ENCODE results near the gene LRCOL1.

LRCOL1 gene

DNA sequence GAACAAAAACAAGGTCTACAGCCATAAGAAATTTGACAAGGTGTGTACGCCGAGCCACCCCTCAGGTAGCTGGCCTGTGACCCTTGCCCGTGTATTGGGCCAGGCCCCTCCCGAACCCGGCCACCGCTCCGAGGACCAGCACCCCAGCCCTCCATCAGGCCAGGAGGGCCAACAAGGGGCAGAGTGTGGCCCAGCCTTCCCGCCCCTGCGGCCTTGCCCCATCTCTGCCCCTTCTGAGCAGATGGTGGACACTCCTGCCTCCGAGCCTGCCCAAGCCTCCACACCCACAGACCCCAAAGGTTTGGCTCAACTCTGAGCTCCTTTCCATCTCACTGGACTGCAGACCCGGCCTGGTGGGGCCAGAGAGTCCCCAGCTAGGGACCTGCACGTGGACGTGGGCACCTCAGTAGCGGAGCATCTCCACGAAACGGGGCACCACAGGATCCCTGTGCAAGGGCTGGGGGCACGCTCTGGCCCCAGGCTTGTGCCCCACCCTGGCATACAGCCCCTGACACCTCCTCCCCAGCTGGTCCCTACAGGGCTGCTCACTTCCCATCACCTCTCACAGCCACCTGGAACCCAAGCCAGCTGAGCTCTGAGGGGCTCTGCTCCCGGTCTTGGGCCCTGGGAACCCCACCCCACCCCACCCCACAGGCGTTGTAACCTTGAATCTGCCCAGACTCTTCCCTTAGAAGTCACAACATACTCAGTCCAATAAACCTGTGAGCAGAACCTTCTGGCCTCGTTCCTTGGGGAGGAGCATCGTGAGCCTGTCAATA, 11.5 kb upstream of the LRCOL1 start:
- no peak overlapping the region for H3K4me3 ChIP-seq (replicated peaks; ENCODE audit: low read depth, low read length)
- DNase-seq (ENCODE audit: low read depth): no peak
- TF ChIP-seq, protein P1, sequence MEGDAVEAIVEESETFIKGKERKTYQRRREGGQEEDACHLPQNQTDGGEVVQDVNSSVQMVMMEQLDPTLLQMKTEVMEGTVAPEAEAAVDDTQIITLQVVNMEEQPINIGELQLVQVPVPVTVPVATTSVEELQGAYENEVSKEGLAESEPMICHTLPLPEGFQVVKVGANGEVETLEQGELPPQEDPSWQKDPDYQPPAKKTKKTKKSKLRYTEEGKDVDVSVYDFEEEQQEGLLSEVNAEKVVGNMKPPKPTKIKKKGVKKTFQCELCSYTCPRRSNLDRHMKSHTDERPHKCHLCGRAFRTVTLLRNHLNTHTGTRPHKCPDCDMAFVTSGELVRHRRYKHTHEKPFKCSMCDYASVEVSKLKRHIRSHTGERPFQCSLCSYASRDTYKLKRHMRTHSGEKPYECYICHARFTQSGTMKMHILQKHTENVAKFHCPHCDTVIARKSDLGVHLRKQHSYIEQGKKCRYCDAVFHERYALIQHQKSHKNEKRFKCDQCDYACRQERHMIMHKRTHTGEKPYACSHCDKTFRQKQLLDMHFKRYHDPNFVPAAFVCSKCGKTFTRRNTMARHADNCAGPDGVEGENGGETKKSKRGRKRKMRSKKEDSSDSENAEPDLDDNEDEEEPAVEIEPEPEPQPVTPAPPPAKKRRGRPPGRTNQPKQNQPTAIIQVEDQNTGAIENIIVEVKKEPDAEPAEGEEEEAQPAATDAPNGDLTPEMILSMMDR (IDR thresholded peaks at IDR 0.05; ENCODE audit: low read length, missing control alignments): no peak

DNA sequence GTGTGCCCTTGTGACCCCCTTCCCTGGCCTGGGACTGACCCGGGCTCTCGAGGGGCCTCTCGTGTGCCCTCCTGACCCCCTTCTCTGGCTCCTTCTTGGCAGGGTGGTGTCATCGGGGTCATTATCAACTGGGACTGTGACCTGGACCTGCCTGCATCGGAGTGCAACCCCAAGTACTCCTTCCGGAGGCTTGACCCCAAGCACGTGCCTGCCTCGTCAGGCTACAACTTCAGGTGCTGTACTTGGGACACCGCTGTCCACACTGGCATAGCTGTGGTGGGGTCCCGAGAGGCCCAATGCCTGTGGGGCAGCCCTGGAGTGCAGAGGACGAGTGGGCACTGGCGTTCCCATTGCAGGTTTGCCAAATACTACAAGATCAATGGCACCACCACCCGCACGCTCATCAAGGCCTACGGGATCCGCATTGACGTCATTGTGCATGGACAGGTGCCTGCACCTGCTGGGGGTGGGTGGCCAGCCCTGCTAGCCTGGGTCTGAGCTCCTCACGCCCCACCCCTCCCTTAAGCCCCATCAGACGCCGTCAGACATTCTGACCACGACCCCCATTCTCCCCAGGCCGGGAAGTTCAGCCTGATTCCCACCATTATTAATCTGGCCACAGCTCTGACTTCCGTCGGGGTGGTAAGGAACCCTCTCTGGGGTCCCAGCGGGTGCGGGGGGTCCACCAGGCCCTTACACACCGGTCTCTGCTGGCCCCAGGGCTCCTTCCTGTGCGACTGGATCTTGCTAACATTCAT, 10.7 kb upstream of the LRCOL1 start:
- no peak overlapping the region for H3K4me3 ChIP-seq (replicated peaks; ENCODE audit: low read depth, low read length)
- no peak for DNase-seq (ENCODE audit: low read depth)
- TF ChIP-seq, protein P1 (IDR thresholded peaks at IDR 0.05; ENCODE audit: low read length, missing control alignments): no peak

DNA sequence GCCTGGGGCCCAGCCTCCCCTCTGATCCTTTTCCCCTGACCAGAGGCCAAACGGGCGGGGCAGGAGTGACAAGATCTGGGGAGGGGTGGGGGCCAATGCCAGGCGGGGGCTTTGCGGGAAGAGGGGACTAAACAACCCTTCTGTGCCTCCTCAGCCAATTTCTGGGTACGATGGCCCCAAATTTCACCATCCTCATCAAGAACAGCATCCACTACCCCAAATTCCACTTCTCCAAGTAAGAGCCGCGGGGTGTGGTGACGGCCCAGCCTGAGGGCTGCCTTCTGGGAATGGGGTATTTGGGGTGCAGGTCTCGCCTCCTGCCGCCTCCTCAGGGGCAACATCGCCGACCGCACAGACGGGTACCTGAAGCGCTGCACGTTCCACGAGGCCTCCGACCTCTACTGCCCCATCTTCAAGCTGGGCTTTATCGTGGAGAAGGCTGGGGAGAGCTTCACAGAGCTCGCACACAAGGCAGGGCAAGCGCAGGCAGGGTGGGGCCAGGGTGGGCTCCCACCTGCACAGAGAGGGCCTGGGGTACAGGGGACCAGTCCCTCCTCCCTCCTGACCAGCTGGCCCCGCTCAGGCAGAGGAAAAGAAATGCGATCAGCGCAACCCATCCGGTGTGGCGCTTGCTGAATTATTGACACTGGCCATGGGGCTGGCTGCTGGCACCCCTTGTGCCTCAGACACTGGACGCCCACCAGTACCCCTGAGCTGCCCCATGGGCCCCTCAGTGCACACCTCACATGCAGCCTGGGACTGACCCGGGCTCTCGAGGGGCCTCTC, 9.9 kb upstream of the LRCOL1 start:
- no peak overlapping the region for H3K4me3 ChIP-seq (replicated peaks; ENCODE audit: low read depth, low read length)
- TF ChIP-seq, protein P1 (IDR thresholded peaks at IDR 0.05; ENCODE audit: low read length, missing control alignments): no peak
- DNase-seq (ENCODE audit: low read depth): no peak

DNA sequence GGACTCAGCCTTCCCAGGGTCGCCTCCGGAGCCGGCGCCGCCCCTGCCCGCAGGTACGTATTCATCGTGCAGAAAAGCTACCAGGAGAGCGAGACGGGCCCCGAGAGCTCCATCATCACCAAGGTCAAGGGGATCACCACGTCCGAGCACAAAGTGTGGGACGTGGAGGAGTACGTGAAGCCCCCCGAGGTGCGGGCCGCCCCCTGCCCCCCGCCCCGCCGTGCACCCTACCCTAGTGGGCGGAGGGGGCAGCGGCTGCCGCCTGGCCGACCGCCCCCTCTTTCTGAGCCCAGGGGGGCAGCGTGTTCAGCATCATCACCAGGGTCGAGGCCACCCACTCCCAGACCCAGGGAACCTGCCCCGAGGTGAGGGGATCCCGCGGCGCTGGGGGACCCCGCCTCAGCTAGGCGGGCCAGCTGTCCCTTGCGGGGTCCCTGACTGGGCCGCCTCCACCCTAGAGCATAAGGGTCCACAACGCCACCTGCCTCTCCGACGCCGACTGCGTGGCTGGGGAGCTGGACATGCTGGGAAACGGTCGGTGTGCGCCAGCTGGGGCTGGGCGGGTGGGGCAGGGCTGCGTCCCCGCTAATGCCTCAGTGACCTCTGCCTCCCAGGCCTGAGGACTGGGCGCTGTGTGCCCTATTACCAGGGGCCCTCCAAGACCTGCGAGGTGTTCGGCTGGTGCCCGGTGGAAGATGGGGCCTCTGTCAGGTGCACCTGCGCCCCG, 9.2 kb upstream of the LRCOL1 start:
- no peak for DNase-seq (ENCODE audit: low read depth)
- TF ChIP-seq, protein P1 (IDR thresholded peaks at IDR 0.05; ENCODE audit: low read length, missing control alignments): no peak
- H3K4me3 ChIP-seq (replicated peaks; ENCODE audit: low read depth, low read length): no peak overlapping the region

DNA sequence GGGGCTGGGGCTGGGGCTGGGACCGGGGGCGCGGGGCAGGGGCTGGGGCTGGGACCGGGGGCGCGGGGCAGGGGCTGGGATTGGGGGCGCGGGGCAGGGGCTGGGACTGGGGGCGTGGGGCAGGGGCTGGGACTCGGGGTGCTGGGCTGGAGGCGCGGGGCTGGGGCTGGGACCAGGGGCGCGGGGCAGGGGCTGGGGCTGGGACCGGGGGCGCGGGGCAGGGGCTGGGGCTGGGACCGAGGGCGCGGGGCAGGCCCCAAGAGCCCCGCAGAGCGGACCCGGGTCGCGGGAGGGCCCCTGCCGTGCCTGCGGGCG, 8.6 kb upstream of the LRCOL1 start:
- no peak for DNase-seq (ENCODE audit: low read depth)
- TF ChIP-seq, protein P1 (IDR thresholded peaks at IDR 0.05; ENCODE audit: low read length, missing control alignments): no peak
- H3K4me3 ChIP-seq (replicated peaks; ENCODE audit: low read depth, low read length): no peak overlapping the region

DNA sequence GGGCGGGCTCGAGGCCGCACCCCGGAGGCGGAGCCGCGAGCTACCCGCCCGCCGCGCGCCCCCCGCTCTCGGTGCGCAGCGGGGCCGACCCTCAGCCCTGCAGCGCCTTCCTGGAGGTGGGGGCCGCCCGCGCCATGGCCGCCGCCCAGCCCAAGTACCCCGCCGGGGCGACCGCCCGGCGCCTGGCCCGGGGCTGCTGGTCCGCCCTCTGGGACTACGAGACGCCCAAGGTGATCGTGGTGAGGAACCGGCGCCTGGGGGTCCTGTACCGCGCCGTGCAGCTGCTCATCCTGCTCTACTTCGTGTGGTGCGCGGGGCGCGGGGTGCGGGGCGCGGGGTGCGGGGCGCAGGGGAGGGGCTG, 8.3 kb upstream of the LRCOL1 start, which contains the start of gene P2RX2:
Gene P2RX2, plus strand, starts transcription at position 94 of the 361 bp plus-strand sequence. Its CDS starts 41 bp downstream, at position 135.
- H3K4me3 ChIP-seq (replicated peaks; ENCODE audit: low read depth, low read length): no peak within 1 kb of the TSS
- DNase-seq (ENCODE audit: low read depth): no peak

More for the DNA sequence above, 8.3 kb upstream of the LRCOL1 start, which contains the start of gene P2RX2:
- TF ChIP-seq, protein P1 (IDR thresholded peaks at IDR 0.05; ENCODE audit: low read length, missing control alignments): no peak

All from fibroblast of pulmonary artery (primary cell).